Activated naive CD8-positive, alpha-beta T cell treated with anti-CD3 and anti-CD28 coated beads, Interleukin-2, amount 10 ng/mL, durations not matched to agents 7 days and 5 days (primary cell): ENCODE measurements around the gene L3MBTL4. TPM values are rescaled to one million over a fixed set of nuclear protein-coding genes. Genes with fewer than 3 reads are reported as not detected.

Experiments used
- ATAC-seq: fragments of 150-1000 bp; cut with Tn5 transposase; one replicate; pipeline ENCODE4 v1.10.0; 2021; ENCODE audit warnings: low read depth, moderate library complexity
- POLR2A ChIA-PET: fragments of 350-600 bp; sonication (Branson Sonifier 250); formaldehyde crosslinking; loops from one replicate; lab custom pipeline; 2021; ENCODE audit warnings: antibody characterized with exemption; lab: Charles Lee
- DNase-seq: peaks from one replicate; pipeline ENCODE4 v3.0.0; 2021
- H3K27ac Mint-ChIP-seq: one replicate; pipeline ENCODE4 v1.8.0; 2022; ENCODE audit warnings: mild to moderate bottlenecking, mixed read lengths
- H3K27me3 Mint-ChIP-seq: one replicate; pipeline ENCODE4 v1.8.0; 2022; ENCODE audit warnings: mild to moderate bottlenecking, moderate library complexity, mixed read lengths
- H3K36me3 Mint-ChIP-seq: one replicate; pipeline ENCODE4 v1.8.0; 2021; ENCODE audit warnings: mild to moderate bottlenecking, mixed read lengths
- H3K4me1 Mint-ChIP-seq: one replicate; pipeline ENCODE4 v1.8.0; 2021; ENCODE audit warnings: mixed read lengths
- H3K4me3 Mint-ChIP-seq: one replicate; pipeline ENCODE4 v1.8.0; 2022; ENCODE audit warnings: mild to moderate bottlenecking, moderate library complexity, mixed read lengths
- H3K9me3 Mint-ChIP-seq: one replicate; pipeline ENCODE4 v1.8.0; 2021; ENCODE audit warnings: mixed read lengths
- total RNA-seq, 2 experiments: library from RNA; stranded (reverse); gene quantifications; one replicate each; pipeline ENCODE4 v1.2.3, GENCODE V29; 2021

L3MBTL4 gene
- total RNA-seq, 2 experiments from 2014 or later = 0.08 to 0.09 TPM

- ATAC-seq (no peak), DNase-seq (no peak)
- Mint-ChIP-seq H3K27ac (no peak overlapping the region), H3K4me3 (no peak overlapping the region), H3K27me3 (no peaks in the 10 kb centered on the region), H3K4me1 (no peaks in the 10 kb centered on the region), H3K36me3 (no peaks in the 10 kb centered on the region), H3K9me3 (peaks cover 2% of the 10 kb centered on the region)
- POLR2A ChIA-PET = no interaction called here
Observed at GRCh38 chr18:6220129-6220528, 194.6 kb downstream of the L3MBTL4 start.

GRCh38 chr18:6219116-6219717 is 195.5 kb downstream of the L3MBTL4 start:
- DNase-seq (no peak), ATAC-seq (no peak)
- Mint-ChIP-seq H3K4me3 (no peak overlapping the region), H3K4me1 (no peaks in the 10 kb centered on the region), H3K36me3 (no peaks in the 10 kb centered on the region), H3K9me3 (no peaks in the 10 kb centered on the region), H3K27me3 (no peaks in the 10 kb centered on the region), H3K27ac (no peak overlapping the region)
- POLR2A ChIA-PET = no interaction called here

GRCh38 chr18:6215888-6216287 is 198.8 kb downstream of the L3MBTL4 start:
- no peaks in the 10 kb centered on the region for H3K36me3 Mint-ChIP-seq
- H3K27ac Mint-ChIP-seq = no peak overlapping the region
- POLR2A ChIA-PET = no interaction called here
- no peak overlapping the region for H3K4me3 Mint-ChIP-seq
- no peak for DNase-seq
- ATAC-seq = no peak
- H3K4me1 Mint-ChIP-seq = no peaks in the 10 kb centered on the region
- H3K9me3 Mint-ChIP-seq = no peaks in the 10 kb centered on the region
- no peaks in the 10 kb centered on the region for H3K27me3 Mint-ChIP-seq

- Mint-ChIP-seq H3K4me3 (no peak overlapping the region), H3K36me3 (no peaks in the 10 kb centered on the region), H3K9me3 (no peaks in the 10 kb centered on the region), H3K4me1 (no peaks in the 10 kb centered on the region), H3K27ac (no peak overlapping the region), H3K27me3 (no peaks in the 10 kb centered on the region)
- no peak for DNase-seq
- no peak for ATAC-seq
- POLR2A ChIA-PET = no interaction called here
Observed at GRCh38 chr18:6211174-6211504, 203.6 kb downstream of the L3MBTL4 start.

GRCh38 chr18:6210349-6211173 is 204.2 kb downstream of the L3MBTL4 start:
- no peaks in the 10 kb centered on the region for H3K4me1 Mint-ChIP-seq
- no peak overlapping the region for H3K27ac Mint-ChIP-seq
- POLR2A ChIA-PET = no interaction called here
- H3K27me3 Mint-ChIP-seq = no peaks in the 10 kb centered on the region
- no peaks in the 10 kb centered on the region for H3K36me3 Mint-ChIP-seq
- ATAC-seq (no peak), DNase-seq (no peak)
- no peaks in the 10 kb centered on the region for H3K9me3 Mint-ChIP-seq
- H3K4me3 Mint-ChIP-seq = no peak overlapping the region

GRCh38 chr18:6207941-6208340 is 206.8 kb downstream of the L3MBTL4 start:
- ATAC-seq (no peak), DNase-seq (no peak)
- no peak overlapping the region for H3K4me3 Mint-ChIP-seq
- no peaks in the 10 kb centered on the region for H3K27me3 Mint-ChIP-seq
- no peaks in the 10 kb centered on the region for H3K4me1 Mint-ChIP-seq
- H3K9me3 Mint-ChIP-seq = no peaks in the 10 kb centered on the region
- H3K27ac Mint-ChIP-seq = no peak overlapping the region
- no peaks in the 10 kb centered on the region for H3K36me3 Mint-ChIP-seq
- POLR2A ChIA-PET = no interaction called here

GRCh38 chr18:6207116-6207515 is 207.6 kb downstream of the L3MBTL4 start:
- no peak for ATAC-seq
- Mint-ChIP-seq H3K4me1 (no peaks in the 10 kb centered on the region), H3K36me3 (no peaks in the 10 kb centered on the region), H3K27me3 (no peaks in the 10 kb centered on the region), H3K27ac (no peak overlapping the region), H3K9me3 (no peaks in the 10 kb centered on the region), H3K4me3 (no peak overlapping the region)
- POLR2A ChIA-PET = no interaction called here
- no peak for DNase-seq

GRCh38 chr18:6205706-6206105 is 209.0 kb downstream of the L3MBTL4 start:
- Mint-ChIP-seq H3K4me3 (no peak overlapping the region), H3K36me3 (no peaks in the 10 kb centered on the region), H3K27ac (no peak overlapping the region), H3K9me3 (no peaks in the 10 kb centered on the region), H3K4me1 (no peaks in the 10 kb centered on the region), H3K27me3 (no peaks in the 10 kb centered on the region)
- ATAC-seq (no peak), DNase-seq (no peak)
- POLR2A ChIA-PET = no interaction called here

GRCh38 chr18:6204476-6204875 is 210.2 kb downstream of the L3MBTL4 start:
- no peak for ATAC-seq
- Mint-ChIP-seq H3K4me1 (no peaks in the 10 kb centered on the region), H3K4me3 (no peak overlapping the region), H3K27ac (no peak overlapping the region), H3K36me3 (no peaks in the 10 kb centered on the region), H3K9me3 (no peaks in the 10 kb centered on the region), H3K27me3 (no peaks in the 10 kb centered on the region)
- POLR2A ChIA-PET = no interaction called here
- no peak for DNase-seq

- no peaks in the 10 kb centered on the region for H3K36me3 Mint-ChIP-seq
- DNase-seq = no peak
- no peak overlapping the region for H3K27ac Mint-ChIP-seq
- no peaks in the 10 kb centered on the region for H3K27me3 Mint-ChIP-seq
- no peaks in the 10 kb centered on the region for H3K4me1 Mint-ChIP-seq
- H3K9me3 Mint-ChIP-seq = no peaks in the 10 kb centered on the region
- no peak for ATAC-seq
- no peak overlapping the region for H3K4me3 Mint-ChIP-seq
- POLR2A ChIA-PET = no interaction called here
Observed at GRCh38 chr18:6203791-6204190, 210.9 kb downstream of the L3MBTL4 start.

GRCh38 chr18:6202861-6203260 is 211.8 kb downstream of the L3MBTL4 start:
- POLR2A ChIA-PET = no interaction called here
- no peaks in the 10 kb centered on the region for H3K36me3 Mint-ChIP-seq
- ATAC-seq = no peak
- H3K27me3 Mint-ChIP-seq = no peaks in the 10 kb centered on the region
- peaks cover under 1% of the 10 kb centered on the region for H3K9me3 Mint-ChIP-seq
- no peaks in the 10 kb centered on the region for H3K4me1 Mint-ChIP-seq
- no peak overlapping the region for H3K4me3 Mint-ChIP-seq
- no peak overlapping the region for H3K27ac Mint-ChIP-seq
- no peak for DNase-seq

GRCh38 chr18:6200204-6200774 is 214.4 kb downstream of the L3MBTL4 start:
- no peak overlapping the region for H3K27ac Mint-ChIP-seq
- peaks cover 2% of the 10 kb centered on the region for H3K9me3 Mint-ChIP-seq
- POLR2A ChIA-PET = no interaction called here
- ATAC-seq (no peak), DNase-seq (no peak)
- no peak overlapping the region for H3K4me3 Mint-ChIP-seq
- H3K36me3 Mint-ChIP-seq = no peaks in the 10 kb centered on the region
- H3K4me1 Mint-ChIP-seq = no peaks in the 10 kb centered on the region
- H3K27me3 Mint-ChIP-seq = no peaks in the 10 kb centered on the region

- H3K27me3 Mint-ChIP-seq = no peaks in the 10 kb centered on the region
- no peaks in the 10 kb centered on the region for H3K4me1 Mint-ChIP-seq
- no peak for DNase-seq
- POLR2A ChIA-PET = no interaction called here
- H3K36me3 Mint-ChIP-seq = no peaks in the 10 kb centered on the region
- no peak overlapping the region for H3K4me3 Mint-ChIP-seq
- no peak for ATAC-seq
- H3K27ac Mint-ChIP-seq = no peak overlapping the region
- peaks cover 2% of the 10 kb centered on the region for H3K9me3 Mint-ChIP-seq
Observed at GRCh38 chr18:6199777-6200176, 214.9 kb downstream of the L3MBTL4 start.

GRCh38 chr18:6198585-6198984 is 216.1 kb downstream of the L3MBTL4 start:
- Mint-ChIP-seq H3K27me3 (no peaks in the 10 kb centered on the region), H3K4me3 (no peak overlapping the region), H3K36me3 (no peaks in the 10 kb centered on the region), H3K4me1 (no peaks in the 10 kb centered on the region), H3K27ac (no peak overlapping the region), H3K9me3 (peaks cover 2% of the 10 kb centered on the region)
- DNase-seq (no peak), ATAC-seq (no peak)
- POLR2A ChIA-PET = no interaction called here
